Measurements from ENCODE around the gene RFX3. TPM values are rescaled to one million over a fixed set of nuclear protein-coding genes. Genes with fewer than 3 reads are reported as not detected.
A peak's percentile ranks its signal among the peaks of the same experiment; 100 is the strongest.

Gene RFX3
- total RNA-seq (2014; rRNA removed; shearing (Covaris generic)): 0.60 and 2.1 TPM in 2 replicates

- DNase-seq (ENCODE audit: low spot score): peak; percentile 86
Measured at GRCh38 chr9:3525836-3526164, at the start of gene RFX3. TSS of gene RFX3 (minus strand) at chr9:3526001. CDS start at chr9:3395588, 130,413 bp downstream.

GRCh38 chr9:3571500-3571899 is 45.7 kb upstream of the RFX3 start:
- DNase-seq (ENCODE audit: low spot score): no peak

- no peak for DNase-seq (ENCODE audit: low spot score)
Measured at GRCh38 chr9:3569529-3569928, 43.7 kb upstream of the RFX3 start.

GRCh38 chr9:3567988-3568387 is 42.2 kb upstream of the RFX3 start:
- DNase-seq (ENCODE audit: low spot score): no peak

- DNase-seq (ENCODE audit: low spot score): no peak
Measured at GRCh38 chr9:3553076-3553765, 27.4 kb upstream of the RFX3 start.

- DNase-seq (ENCODE audit: low spot score): no peak
Measured at GRCh38 chr9:3549225-3549624, 23.4 kb upstream of the RFX3 start.

GRCh38 chr9:3548648-3549047 is 22.8 kb upstream of the RFX3 start:
- DNase-seq (ENCODE audit: low spot score): no peak

GRCh38 chr9:3541206-3541605 is 15.4 kb upstream of the RFX3 start:
- DNase-seq (ENCODE audit: low spot score): no peak

- no peak for DNase-seq (ENCODE audit: low spot score)
Measured at GRCh38 chr9:3534614-3535404, 9.0 kb upstream of the RFX3 start.

GRCh38 chr9:3532158-3532557 is 6.4 kb upstream of the RFX3 start:
- DNase-seq (ENCODE audit: low spot score): no peak

- DNase-seq (ENCODE audit: low spot score): no peak
Measured at GRCh38 chr9:3528451-3528850, 2.6 kb upstream of the RFX3 start.

- no peak for DNase-seq (ENCODE audit: low spot score)
Measured at GRCh38 chr9:3526997-3527940, 1.5 kb upstream of the RFX3 start.

- DNase-seq (ENCODE audit: low spot score): peak; percentile 44
Measured at GRCh38 chr9:3526165-3526996, 580 bp upstream of the RFX3 start.

- no peak for DNase-seq (ENCODE audit: low spot score)
Measured at GRCh38 chr9:3525096-3525835, 535 bp downstream of the RFX3 start.

GRCh38 chr9:3521966-3522365 is 3.8 kb downstream of the RFX3 start:
- DNase-seq (ENCODE audit: low spot score): no peak

GRCh38 chr9:3520564-3520963 is 5.2 kb downstream of the RFX3 start:
- no peak for DNase-seq (ENCODE audit: low spot score)

GRCh38 chr9:3517377-3518048 is 8.3 kb downstream of the RFX3 start:
- DNase-seq (ENCODE audit: low spot score): no peak

GRCh38 chr9:3516667-3517330 is 9.0 kb downstream of the RFX3 start:
- DNase-seq (ENCODE audit: low spot score): no peak

GRCh38 chr9:3515405-3515804 is 10.4 kb downstream of the RFX3 start:
- no peak for DNase-seq (ENCODE audit: low spot score)

GRCh38 chr9:3514786-3515185 is 11.0 kb downstream of the RFX3 start:
- no peak for DNase-seq (ENCODE audit: low spot score)
